CD4-positive, alpha-beta T cell treated with Interleukin-17A for 4 hours (primary cell): Measurements from ENCODE around the gene DCP1B.

Experiments
- DNase-seq: peaks from one replicate; pipeline ENCODE4 v3.0.0-alpha.2; 2020; ENCODE audit warnings: mixed read lengths

The DCP1B gene

DNA sequence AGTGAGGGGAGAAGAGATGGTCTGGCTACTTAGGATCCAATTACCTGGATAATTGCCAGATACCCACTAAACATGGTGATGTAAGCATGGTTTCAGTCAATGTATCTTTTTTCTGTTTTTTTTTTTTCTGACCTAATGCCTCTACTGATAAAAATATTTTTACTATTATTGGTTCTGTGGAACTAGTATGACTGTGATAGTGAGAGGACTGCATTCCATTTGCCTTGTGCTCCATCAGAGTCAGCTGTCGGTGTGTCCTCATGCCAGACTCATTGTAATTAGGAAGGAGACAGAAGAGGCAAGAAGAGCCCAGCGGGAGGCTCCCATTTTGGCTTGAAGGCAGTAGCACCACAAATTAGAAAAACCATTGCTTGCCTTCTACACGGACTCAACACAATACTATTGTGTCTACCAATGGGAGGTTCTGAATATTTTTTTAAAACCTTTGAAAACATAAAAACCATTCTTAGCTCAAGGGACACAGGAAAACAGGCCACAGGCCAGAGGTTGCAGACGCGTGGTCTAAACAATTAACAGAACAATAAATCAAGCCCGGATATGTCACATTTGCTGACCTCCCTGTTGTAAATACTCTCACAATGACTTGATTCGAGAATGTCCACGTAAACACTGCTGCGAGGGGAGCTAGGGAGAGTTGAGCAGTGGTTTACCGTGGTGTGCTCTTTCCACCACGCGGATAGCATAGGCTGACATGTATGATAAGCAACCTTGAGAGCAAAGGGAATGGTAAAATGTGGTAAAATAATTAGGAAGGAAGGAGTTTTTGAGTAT, 13.5 kb upstream of the DCP1B start:
- no peak for DNase-seq

DNA sequence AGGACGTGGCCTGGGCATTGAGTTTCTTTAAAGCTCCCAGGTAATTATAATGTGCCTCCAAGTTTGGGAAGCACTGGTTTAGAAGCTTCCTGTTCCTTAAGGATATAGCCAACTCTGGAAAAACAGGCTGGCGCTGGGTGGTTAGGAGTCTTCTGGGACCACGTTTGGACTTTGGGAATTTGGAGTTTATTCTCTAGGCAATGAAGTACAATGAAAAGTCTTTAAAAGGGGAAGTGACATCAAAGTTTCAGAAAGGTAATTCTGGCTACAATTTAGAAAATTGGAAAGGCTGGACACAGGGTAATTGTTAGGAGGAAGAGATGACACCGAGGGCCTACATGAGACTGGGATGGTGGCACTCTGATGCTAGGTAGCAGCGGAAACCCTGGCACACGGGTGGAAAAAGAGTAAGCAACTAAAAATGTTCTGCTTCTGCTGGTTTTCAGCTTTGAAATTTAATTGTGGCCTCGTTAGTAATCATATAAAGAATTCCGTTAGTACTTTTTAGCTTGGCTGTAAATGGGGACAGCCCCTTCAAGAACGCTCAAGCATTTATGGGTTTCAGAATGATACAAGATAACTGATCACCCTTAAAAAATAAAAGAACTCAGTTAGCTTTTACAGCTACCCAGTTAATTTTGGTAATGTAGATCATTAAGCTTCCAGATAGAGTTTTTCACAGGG, 12.7 kb upstream of the DCP1B start:
- no peak for DNase-seq

DNA sequence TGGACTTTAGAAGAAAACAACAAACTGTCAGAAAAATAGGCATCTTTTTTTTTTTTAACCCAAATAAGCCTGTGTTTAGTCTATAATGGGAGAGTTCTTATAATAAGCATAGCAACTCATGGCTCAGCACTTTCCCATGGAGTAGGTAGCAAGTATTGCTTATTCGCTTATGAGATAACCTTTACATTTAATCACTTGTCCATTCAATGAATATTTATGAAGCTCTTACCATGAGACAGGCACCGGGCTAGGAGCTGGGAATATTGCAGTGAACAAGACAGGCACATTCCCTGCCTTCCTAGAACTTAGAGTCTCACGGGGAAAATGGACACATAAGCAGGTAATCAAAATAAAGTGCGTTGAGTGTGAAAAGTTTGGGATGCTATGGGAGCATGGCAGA, 10.0 kb upstream of the DCP1B start:
- DNase-seq = no peak

DNA sequence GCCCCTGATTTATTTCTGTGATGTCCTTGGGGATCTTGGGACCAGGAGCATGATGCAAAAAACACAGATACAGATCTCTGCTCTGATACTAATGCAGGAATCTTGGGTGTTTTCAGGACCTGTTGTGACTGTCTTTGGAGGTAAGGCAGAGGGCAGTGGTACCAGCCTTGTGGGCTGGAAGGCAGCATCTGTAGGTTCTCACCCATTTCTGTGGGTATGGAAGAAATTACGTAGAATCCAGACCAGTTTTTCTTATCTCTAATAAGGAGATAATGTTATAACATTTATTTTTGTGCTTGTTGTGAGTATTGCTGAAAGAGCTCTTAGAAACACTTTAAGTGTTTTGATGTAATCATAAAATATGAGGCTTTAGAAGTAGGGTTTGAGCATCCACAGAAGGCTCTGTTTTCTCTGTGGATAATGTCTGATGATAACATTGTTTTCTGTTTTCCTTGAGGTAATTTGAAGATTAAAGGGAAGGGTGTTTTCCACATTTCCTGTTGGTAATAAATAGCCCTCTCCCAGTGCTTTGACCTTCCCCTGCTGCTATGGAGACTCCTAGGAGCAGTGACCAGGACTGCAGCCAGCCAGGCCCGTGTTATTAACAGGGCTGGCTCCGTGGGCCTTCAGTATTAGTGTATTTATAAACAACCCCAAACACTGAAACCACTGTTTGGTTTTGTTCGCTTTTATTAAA, 9.4 kb upstream of the DCP1B start:
- no peak for DNase-seq

DNA sequence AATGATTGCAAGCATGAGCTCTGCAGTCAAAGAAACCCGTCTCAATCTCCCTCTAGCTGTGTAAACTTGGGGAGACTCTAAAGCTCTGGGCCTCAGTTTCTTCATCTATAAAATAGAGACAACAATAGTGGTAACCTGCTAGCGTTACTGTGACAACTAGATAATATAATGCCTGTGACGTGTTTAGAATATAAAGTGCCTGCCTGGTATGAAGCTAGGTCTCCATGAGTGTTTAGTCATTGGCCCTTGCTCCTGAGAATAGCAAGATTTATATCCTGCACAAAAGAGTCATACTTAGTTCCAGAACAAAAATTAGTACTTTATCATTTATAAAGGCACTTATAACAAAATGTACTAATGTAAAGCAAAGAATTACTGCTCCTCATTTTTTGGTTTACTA, 8.8 kb upstream of the DCP1B start:
- DNase-seq = no peak

DNA sequence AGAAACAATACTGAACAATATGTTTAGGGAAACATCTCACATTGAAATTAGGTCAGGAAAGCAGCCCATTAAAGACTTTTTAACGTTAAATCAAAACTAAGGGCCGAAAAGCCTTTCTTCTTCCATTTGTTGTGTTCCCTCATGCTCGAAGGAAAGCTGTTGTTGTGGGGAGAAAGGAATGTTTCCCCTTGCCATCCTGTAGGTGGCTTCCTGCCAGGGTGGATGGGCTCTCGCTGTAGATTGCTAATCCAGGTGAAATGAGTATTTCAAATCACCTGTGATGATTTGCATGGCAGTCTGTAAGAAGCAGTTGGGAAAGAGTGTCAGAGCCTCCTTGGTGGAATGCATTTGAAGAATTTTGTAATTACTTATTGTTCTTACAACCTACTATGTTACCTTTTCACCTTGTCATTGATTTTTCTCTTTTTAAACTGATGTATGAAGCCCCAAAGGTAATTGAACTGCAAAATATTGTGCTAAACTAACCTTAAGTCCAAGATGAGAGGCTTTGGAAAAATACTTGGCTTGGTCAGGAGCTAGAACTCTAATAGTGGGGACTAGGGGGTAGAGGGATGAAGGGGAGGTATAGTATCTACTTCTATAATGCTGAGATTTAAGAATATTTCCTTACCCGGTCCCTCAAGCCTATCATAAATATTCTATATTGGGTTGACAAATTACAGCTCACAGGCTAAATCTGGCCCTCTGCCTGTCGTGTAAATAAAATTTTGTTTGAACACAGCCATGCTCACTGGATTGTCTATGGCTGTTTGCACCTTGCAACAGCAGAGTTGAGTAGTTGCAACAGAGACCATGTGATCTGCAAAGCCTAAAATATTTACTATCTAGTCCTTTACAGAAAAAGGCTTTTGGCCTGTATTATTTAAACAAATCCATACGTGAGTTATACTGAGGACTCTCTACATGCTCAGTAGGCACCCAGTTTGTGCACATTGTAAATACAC, 7.7 kb upstream of the DCP1B start:
- DNase-seq = no peak

DNA sequence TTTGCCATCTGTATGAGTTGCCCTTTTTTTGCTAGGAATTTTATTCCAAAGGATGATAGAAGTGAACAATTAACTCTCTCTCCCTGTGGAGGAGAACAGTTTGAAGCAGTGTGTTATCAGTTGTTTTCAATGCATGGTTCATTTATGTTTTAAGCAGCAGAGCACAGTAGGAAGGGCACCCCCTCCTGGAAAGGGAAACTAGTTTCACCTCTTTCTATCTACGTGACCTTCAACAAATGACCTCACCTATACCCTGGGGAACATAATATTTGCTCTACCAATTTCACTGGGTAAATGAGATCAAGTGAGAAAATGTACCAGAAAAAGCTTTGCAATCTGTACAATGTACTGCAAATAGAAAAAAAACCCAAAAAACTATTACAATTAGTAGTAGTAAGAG, 5.4 kb upstream of the DCP1B start:
- peak; percentile 6 for DNase-seq

DNA sequence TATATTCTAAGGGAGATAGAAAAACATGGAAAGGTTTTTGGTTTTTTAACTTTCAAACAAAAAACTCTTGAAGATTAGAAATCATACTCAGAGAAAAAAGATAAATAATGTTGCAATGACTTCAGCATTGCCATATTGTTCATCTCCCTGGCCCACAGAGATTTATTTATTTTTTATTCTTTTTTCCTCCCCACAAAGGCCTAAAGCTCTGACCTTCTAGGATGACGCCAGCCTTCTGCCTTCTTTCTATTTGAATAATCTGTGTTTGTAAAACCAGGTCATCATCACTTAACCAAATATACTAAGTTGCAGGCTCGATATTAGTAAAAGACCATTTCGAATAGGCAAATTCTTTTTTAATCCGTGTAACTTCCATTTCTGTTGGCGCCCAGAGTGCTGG, 4.4 kb upstream of the DCP1B start:
- no peak for DNase-seq

DNA sequence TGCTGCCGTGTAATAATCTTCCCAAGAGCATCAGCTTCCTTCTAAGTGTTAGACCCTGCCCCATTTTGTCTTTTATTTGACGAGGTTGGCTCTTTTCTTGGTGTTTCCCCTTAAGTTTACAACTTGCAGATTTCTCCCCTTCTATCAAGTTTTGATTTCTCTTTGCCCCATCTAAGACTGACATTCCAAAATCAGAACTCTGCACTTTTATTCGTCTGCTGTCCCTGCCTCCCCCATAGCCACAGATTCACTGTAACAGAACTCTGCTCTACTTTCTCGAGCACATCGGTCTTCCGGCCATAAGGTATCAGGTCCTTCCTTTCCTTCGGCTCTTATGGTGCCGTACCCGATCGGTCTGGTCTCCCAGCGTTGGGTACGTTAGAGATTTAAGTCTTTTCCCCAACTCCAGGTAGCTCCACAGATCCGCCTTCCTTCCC, 563 bp downstream of the DCP1B start:
- no peak for DNase-seq

DNA sequence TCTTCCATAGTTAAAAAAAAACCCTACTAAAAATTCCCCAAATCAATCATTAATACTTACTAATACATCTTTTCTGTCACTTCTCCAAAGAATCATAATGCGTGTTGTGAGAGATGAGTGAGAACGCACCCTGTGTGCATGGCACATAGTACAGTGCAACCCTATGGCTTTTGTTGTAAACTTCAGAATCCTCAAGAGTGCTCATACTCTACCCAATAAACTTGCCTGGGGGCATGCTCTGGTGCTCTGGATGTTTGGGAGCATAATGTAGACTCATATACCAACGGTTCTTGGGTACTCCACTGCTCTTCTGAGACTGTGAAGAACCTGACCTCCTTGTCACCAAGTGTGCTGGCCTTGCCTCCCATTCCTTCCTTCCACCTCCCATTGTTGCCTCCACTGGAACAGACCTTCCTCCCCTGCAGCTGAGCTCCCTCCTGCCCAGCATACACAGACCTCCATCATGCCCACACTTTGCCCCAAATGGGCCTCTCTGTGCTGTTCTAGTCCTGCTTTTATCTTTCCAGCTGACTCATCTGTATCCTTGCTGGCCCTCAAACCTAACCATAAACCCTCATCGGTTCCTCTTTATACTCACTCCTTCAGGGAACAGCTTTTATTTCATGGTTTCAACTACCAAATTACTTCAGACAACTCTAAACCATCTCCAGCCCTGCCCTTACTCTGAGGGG, 8.9 kb downstream of the DCP1B start:
- DNase-seq = no peak

DNA sequence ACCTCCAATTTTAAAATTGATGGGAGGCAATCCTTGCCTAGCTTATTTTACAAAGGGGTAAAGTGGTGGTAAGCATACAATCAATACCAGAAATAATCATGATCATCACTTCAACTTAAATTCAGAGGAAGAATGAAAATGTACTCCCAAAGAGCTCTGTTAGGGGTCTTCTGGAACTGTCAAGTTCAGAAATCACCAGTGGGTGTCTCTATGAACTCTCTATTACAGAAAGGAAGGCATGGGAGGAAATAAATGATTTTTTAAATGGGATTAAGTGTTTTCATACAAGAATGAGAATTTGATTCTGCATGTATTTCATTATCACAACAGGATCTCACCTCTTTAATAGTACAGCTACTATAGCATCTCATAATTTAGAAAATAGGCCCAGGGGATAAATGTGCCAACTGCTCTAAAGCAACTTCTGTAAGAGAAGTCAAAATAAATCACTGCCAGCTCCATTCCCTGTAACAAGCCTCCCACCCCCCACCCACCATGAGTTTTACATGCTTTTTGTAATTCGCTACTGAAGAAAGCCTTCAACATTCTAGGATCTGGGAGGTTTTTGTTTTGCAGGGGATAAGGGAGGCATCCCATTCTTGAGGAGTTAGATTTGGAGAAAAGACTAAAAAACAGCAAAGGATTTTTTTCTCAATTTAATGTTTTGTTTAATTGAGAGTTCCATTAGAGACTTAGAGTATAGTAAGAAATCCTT, 9.7 kb downstream of the DCP1B start:
- no peak for DNase-seq

DNA sequence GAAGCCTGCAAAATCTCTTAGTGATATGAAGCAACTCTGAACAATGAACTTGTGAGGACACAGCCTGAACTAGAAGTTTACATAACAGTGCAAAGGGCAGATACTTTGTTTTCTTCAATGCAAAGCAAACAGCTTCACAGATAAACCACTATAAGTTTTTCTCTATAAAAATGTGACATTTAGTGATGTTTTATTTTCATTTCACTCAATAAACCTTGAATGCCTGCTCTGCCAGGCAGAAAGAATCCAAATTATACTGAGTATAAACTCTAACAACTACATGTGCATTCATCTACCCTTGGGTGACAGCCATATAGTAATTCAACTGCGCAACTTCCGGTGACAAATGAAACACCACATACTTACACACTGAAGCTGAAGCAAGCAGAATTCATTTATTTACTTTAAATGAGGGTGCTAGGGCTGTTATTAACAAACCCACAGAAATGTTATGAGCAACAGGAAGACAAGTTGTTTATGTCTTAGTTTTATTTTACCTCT, 10.3 kb downstream of the DCP1B start:
- peak; percentile 31 for DNase-seq

DNA sequence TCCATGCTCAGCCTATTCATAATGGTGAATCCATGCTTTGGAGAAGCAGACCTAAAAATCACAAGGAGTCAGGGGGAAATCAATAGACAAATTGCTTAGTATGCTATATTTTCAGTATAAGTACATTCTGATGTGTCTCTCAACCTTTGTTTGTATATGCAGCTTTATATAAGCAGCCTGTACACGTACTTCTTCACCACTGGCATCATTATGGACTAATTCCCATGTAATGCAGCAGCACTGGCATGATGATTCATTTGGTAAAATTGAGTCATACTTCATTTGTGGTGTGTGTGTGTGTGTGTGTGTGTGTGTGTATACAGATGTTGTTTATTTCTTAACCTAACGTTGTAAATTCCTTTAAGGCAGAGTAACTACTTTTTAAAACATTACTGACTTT, 10.9 kb downstream of the DCP1B start:
- peak; percentile 8 for DNase-seq

DNA sequence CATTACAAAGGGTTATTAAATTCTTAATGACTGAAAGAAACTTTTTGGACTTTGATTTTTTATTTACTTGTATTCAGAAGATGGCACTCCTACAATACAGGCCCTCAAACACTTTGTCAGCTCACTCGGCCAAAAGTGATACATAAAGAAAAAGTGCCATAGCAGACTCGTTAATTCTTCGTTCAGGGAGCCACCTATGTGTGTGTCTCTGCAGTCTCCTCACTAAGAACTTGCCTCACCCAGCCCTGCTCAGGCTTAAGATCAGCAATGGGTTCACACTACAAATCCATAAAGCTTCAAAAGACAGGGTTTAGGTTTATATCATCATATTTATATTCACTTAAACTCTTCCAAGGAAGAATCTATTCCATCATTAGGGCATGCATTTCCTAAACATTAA, 11.5 kb downstream of the DCP1B start:
- no peak for DNase-seq

DNA sequence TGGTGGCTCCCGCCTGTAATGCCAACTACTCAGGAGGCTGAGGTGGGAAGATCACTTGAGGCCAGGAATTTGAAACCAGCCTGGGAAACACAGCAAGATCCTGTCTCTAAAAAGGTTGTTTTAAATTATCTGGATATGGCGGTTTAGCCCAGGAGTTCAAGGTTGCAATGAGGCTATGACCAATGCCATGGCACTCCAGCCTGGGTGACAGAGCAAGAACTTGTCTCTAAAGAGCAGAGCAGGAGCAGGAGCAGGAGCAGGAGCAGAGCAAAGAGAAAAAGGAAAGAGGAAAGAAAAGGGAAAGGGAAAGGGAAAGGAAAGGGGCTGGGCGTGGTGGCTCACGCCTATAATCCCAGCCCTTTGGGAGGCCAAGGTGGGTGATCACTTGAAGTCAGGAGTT, 15.1 kb downstream of the DCP1B start:
- no peak for DNase-seq

DNA sequence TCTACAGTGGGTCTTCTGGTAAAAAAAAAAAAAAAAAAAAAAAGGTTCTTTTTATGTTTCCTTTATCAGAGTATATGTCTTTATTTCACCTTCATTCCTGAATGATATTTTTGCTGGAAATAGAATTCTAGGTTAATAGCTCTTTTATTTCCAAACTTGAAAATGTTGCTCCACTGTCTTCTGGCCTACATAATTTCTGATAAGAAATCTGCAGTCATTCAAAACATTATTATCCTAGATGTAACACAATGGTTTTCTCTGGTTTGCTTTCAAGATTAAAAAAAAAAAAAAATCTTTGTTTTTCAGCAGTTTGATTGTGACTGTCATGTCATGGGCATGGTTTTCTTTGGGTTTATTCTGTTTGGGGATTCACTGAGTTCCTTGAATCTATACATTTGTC, 19.5 kb downstream of the DCP1B start:
- no peak for DNase-seq

DNA sequence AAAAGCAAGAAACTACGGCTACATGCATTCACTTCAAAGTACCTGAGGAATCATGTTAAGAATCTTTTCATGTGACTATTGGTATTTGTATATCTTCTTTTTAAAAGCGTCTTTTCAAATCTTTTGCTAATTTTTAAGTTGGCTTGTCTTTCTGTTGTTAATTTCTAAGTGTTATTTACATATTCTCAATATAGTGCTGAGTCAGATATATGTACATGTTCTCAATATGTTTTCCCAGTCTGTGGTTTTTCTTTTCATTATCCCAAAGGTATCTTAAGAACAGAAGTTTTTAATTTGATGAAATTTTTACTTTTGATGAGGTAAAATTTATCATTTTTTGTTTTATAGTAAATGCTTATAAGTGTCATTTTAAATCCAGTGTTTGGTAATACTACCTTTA, 24.0 kb downstream of the DCP1B start:
- no peak for DNase-seq

DNA sequence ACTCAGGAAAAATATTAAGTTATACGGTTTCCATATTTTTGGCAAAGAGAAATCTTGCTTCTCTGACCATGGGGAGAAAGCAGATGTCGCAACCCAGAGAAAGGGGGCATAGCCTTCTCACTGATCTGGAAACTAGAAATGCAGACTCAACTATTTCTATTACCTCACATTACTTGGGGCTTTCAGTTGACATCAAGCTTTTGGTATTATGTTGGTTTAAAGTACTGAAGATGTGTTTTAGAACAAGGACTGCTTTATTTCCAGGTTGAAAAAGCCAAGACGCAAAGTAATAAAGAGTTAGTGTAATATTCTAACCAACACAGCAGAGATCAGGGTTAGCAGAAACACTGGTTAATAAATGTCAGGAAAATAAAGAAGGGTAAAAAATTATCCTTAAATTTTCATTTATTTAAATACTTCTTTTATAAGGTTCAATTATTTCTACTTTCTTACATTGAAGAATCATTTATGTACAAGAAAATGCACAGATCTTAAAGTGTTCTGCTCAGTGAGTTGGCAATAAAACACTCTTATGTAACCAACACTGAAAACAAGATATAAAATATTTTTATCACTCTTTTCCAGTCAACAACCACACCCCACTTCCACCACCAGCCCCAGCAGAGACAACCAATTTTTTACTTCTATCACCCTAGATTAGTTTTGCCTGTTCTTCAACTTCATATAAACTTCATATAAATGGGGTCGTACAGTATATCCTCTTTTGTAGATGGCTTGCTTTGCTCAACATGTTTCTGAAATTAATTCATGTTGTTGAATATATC, 26.0 kb downstream of the DCP1B start:
- DNase-seq = no peak

DNA sequence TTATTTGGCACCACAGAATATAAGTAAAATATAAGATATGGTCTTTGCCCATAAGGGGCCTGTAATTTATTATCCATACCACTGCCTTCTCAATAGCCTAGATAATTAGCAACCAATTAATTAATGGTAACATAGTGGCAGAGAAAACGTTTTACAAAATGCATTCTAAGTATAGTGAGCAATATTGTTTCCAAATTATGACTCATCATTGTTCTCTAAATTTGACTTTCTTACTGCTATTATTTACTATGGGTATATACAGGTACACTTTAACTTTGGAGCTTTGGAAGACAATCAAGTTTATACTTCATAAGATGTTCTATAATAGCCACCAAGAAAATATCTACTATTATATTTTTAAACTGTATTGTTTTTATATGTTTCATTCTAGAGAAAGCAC, 26.7 kb downstream of the DCP1B start:
- no peak for DNase-seq

DNA sequence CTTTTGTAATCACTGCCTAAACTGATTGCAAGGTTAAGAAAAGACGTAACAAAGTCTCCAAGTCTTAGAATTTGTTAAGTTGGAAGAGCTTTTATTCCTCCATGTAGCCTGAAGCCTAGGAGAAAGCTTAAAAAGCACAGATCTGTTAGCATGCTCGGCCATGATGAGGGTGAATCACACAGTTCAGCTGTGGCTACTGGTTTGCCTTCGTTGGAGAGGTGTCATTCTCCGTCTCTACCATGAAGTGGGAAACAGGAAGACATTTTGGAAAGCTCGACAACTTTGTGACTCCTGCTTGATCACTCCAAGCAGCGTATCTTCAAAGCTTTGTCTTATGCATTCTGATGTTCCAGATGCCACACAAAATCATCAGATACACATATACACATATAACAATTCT, 27.1 kb downstream of the DCP1B start:
- no peak for DNase-seq
